Measurements from ENCODE around the gene HSBP1L1. TPM values are rescaled to one million over a fixed set of nuclear protein-coding genes. Genes with fewer than 3 reads are reported as not detected.

Gene HSBP1L1
- total RNA-seq, 1 experiment from 2014 or later, result not detected

DNA sequence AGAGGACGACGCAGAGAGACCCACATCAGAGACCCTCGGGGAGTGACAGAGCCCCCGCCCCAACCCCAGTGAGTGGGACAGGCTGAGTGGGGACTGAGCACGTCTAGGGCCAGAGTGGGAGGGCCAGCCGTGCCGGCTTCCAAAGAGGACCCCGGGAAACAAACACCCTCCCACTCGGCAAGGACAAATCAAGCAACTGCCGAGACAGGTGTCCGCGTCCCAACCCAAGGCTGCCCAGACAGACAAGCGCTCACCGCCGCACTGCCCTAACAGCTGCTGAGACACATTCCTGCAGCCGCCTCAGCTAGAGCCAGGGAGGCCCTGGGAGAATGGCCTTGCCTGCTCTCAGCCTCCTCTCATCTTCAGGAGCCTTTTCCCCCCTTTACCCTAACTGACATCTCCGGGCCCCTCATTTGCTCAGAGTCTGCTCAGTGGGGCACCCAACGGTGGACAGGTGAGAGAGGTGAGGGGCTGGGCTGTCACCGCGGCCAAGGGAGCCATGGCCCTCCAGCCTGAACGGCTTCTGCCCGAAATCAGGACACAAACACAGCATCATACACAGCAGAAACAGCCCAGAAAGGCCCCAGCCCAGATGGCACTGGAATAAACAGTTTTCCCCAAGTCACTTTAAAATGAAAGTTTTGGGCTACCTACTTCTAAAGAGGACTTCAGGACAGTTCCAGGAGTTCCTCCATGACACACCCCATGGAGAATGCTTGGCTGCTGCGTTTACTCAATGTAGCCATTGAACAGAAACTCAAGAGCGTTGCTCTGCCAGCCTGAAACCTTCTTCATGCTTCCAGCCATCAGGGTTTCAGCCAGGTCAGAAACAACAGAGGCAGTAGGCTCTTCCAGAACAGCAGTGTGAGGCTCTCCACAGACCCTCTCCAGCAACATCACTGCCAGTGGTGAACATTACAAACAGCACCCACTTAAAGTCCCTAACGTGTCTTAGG, 36.6 kb upstream of the HSBP1L1 start:
- Histone ChIP-seq H3K79me2 (ENCODE audit: insufficient read depth, low read length) (no peaks in the 10 kb centered on the region), H3T11ph (ENCODE audit: low read length) (no peak overlapping the region), H4K20me1 (ENCODE audit: control insufficient read depth, insufficient read depth, insufficient read length) (no peaks in the 10 kb centered on the region), H3K4me1 (ENCODE audit: insufficient read depth, low read length) (no peaks in the 10 kb centered on the region), H4K5ac (ENCODE audit: insufficient read length, low read depth, low read length) (no peak overlapping the region), H3K27me3 (ENCODE audit: insufficient read depth, low read length) (no peaks in the 10 kb centered on the region; the same call in 1 of the 2 replicates), H3K14ac (ENCODE audit: insufficient read depth, low read length) (no peak overlapping the region), H2AK5ac (ENCODE audit: insufficient read length, low read length) (no peak overlapping the region), H2BK20ac (ENCODE audit: low read depth, low read length, poor library complexity, severe bottlenecking) (no peak overlapping the region), H3K56ac (ENCODE audit: insufficient read length, low read depth, low read length) (no peak overlapping the region), H2BK15ac (ENCODE audit: low read depth, low read length) (no peak overlapping the region), H3K9me3 (ENCODE audit: control insufficient read depth, low read depth, low read length) (peaks cover 5% of the 10 kb centered on the region), H3K27ac (ENCODE audit: insufficient read length, low read depth, low read length) (no peak overlapping the region), H2BK5ac (ENCODE audit: insufficient read length, low read length) (no peak overlapping the region), H3K23ac (ENCODE audit: insufficient read length, low read depth, low read length) (no peak overlapping the region), H4K8ac (replicated peaks; ENCODE audit: insufficient read length, low read depth, low read length) (no peak overlapping the region), H4K91ac (ENCODE audit: insufficient read length, low read depth, low read length) (no peak overlapping the region), H3K4ac (ENCODE audit: low read depth, low read length) (no peak overlapping the region), H3K9ac (ENCODE audit: extremely low read depth, insufficient read length, low read length) (no peak overlapping the region), H2AFZ (ENCODE audit: low read length) (no peak overlapping the region), H2BK120ac (ENCODE audit: low read depth, low read length, poor library complexity, severe bottlenecking) (no peak overlapping the region), H3K4me2 (ENCODE audit: insufficient read depth, insufficient read length, low read length) (no peak overlapping the region), H3K79me1 (ENCODE audit: insufficient read depth, low read depth, low read length, poor library complexity, severe bottlenecking) (no peaks in the 10 kb centered on the region), H3K23me2 (ENCODE audit: insufficient read length, low read depth, low read length, poor library complexity, severe bottlenecking) (no peaks in the 10 kb centered on the region), H2BK12ac (ENCODE audit: insufficient read length, low read depth, low read length) (no peak overlapping the region), H3K18ac (ENCODE audit: insufficient read length, low read depth, low read length) (no peak overlapping the region)
- no CpG with 5 or more reads among the region's 25 CpGs for WGBS (ENCODE audit: extremely low coverage, insufficient read length, low lambda C conversion rate)
- Mint-ChIP-seq H3K4me1 (peaks cover 13% of the 10 kb centered on the region in 2 experiments), H3K36me3 (ENCODE audit: insufficient read depth in 1 of 3, low read depth in 3 of 3) (peaks cover 14 to 42% (median 23%) of the 10 kb centered on the region in 3 experiments), H3K27ac (no peak overlapping the region), H3K4me3 (no peak overlapping the region; a peak in 1 of 5 replicates), H3K9me3 (peaks cover 36 to 37% of the 10 kb centered on the region in 2 experiments), H3K27me3 (ENCODE audit: low read depth) (peaks cover 2% of the 10 kb centered on the region; the same call in 1 of the 2 replicates)
- TF ChIP-seq, protein P1, sequence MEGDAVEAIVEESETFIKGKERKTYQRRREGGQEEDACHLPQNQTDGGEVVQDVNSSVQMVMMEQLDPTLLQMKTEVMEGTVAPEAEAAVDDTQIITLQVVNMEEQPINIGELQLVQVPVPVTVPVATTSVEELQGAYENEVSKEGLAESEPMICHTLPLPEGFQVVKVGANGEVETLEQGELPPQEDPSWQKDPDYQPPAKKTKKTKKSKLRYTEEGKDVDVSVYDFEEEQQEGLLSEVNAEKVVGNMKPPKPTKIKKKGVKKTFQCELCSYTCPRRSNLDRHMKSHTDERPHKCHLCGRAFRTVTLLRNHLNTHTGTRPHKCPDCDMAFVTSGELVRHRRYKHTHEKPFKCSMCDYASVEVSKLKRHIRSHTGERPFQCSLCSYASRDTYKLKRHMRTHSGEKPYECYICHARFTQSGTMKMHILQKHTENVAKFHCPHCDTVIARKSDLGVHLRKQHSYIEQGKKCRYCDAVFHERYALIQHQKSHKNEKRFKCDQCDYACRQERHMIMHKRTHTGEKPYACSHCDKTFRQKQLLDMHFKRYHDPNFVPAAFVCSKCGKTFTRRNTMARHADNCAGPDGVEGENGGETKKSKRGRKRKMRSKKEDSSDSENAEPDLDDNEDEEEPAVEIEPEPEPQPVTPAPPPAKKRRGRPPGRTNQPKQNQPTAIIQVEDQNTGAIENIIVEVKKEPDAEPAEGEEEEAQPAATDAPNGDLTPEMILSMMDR (conservative IDR thresholded peaks at IDR 0.05), result no peak
- peak; percentile 24 for DNase-seq
